Measurements from ENCODE around the gene CORO7.

Gene CORO7

GRCh38 chr16:4378161-4378666 is 38.2 kb downstream of the CORO7 start:
- no peak for TF ChIP-seq ZNF274 (IDR thresholded peaks at IDR 0.05; ENCODE audit: low read depth, low read length)

DNA sequence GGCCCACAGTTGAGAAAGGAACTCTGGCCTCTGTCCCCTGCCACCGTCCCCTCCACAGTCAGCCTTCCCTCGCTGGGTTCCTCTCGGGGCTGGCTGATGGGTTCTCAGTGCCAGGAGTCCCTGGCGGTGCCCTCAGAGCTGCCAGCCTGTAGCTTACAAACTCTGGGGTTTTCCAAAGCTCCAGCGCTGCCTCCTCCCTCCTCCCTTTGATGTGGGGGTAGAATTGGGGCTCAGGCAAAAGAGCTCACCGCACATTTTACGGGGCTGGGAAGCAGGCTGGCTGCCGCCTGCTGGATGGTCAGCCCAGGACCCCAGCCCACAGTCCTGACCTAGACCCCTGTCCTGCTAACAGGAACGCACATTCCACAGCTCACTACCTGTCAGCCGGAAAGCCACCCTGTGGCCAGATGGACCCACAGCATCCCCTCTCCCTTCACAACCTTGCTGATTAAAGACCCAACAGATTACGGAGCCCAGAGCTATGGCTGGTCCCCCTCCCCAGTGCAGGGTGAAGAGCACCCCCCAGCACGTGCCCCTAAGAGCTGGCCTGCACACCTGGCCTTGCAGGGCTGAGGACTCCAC is 38.7 kb downstream of the CORO7 start:
- TF ChIP-seq ZNF274 (IDR thresholded peaks at IDR 0.05; ENCODE audit: low read depth, low read length): no peak
- H3K4me3 ChIP-seq (ENCODE audit: low read length): no peak overlapping the region

More at GRCh38 chr16:4378161-4378666, 38.2 kb downstream of the CORO7 start:
- H3K4me3 ChIP-seq (ENCODE audit: low read length): no peak overlapping the region

DNA sequence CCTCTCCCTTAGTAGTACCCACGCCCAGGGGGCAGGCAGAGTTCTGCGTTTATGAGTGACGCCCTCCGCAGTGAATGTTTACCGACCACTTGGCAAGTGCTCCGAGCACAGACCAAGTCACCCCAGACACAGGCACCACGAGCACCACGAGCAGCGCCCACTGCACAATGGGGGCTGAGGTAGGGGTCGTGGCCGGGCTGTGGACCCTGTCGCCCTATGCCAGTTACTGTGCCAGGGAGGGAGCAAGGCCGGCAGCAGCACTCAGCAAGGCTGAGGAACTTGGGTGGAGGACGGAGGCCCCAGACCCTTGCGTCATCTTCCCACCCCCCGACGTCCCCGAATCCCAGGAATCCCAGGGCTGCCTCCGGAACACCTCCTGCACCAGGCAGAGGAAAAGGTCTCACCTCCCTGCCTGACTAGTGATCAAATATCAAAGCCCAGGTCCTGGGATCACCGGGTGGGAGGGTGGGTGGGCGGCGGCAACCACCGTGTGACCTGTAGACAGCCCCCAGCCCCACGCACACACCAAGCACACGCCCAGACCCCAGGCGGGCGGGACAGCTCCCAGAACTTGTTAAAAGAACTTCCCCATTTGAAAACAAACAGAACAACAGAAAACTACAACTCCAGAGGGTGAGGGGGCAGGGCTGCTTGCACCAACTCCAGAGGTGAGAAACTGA is 39.4 kb downstream of the CORO7 start:
- H3K4me3 ChIP-seq (ENCODE audit: low read length): no peak overlapping the region
- no peak for TF ChIP-seq ZNF274 (IDR thresholded peaks at IDR 0.05; ENCODE audit: low read depth, low read length)

- H3K4me3 ChIP-seq (ENCODE audit: low read length): no peak overlapping the region
- TF ChIP-seq ZNF274 (IDR thresholded peaks at IDR 0.05; ENCODE audit: low read depth, low read length): no peak
These were observed 40.1 kb downstream of the CORO7 start for GRCh38 chr16:4376126-4376892.

DNA sequence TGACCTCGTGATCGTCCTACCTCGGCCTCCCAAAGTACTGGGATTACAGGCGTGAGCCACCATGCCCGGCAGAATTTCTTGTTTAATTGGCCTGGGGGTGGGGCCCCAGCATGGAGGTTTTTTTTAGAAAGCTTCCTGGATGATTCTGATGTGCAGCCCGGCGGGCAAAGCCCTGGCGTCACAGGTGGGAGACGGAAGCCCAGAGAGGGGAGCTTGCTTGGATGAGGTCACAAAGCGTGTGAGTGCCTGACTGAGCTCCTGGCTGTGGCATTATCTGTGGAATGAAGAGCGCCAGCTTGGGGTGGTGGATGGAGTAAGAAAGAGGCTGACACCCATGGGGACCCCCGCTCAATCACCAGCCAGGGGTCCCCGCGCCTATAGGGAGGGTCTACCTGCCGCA is 40.7 kb downstream of the CORO7 start:
- H3K4me3 ChIP-seq (ENCODE audit: low read length): no peak overlapping the region
- TF ChIP-seq ZNF274 (IDR thresholded peaks at IDR 0.05; ENCODE audit: low read depth, low read length): no peak

GRCh38 chr16:4373909-4374742 is 42.3 kb downstream of the CORO7 start:
- no peak overlapping the region for H3K4me3 ChIP-seq (ENCODE audit: low read length)
- no peak for TF ChIP-seq ZNF274 (IDR thresholded peaks at IDR 0.05; ENCODE audit: low read depth, low read length)

- TF ChIP-seq ZNF274 (IDR thresholded peaks at IDR 0.05; ENCODE audit: low read depth, low read length): no peak
- H3K4me3 ChIP-seq (ENCODE audit: low read length): no peak overlapping the region
These were observed 43.0 kb downstream of the CORO7 start for GRCh38 chr16:4373356-4373908.

- no peak overlapping the region for H3K4me3 ChIP-seq (ENCODE audit: low read length)
These were observed 43.6 kb downstream of the CORO7 start for GRCh38 chr16:4372578-4373355.

GRCh38 chr16:4372001-4372577 is 44.3 kb downstream of the CORO7 start:
- H3K4me3 ChIP-seq (ENCODE audit: low read length): peak overlapping the region; percentile 12; the same call in 1 of the 2 replicates
- TF ChIP-seq ZNF274 (IDR thresholded peaks at IDR 0.05; ENCODE audit: low read depth, low read length): no peak

More at GRCh38 chr16:4372578-4373355, 43.6 kb downstream of the CORO7 start:
- no peak for TF ChIP-seq ZNF274 (IDR thresholded peaks at IDR 0.05; ENCODE audit: low read depth, low read length)

- TF ChIP-seq ZNF274 (IDR thresholded peaks at IDR 0.05; ENCODE audit: low read depth, low read length): no peak
- peak within 1 kb of the TSS; percentile 12; the same call in 1 of the 2 replicates for H3K4me3 ChIP-seq (ENCODE audit: low read length)
These were observed 44.9 kb downstream of the CORO7 start, which contains the start of gene VASN for GRCh38 chr16:4371357-4372000. Gene VASN, plus strand, starts transcription at chr16:4371848. Its CDS starts 9,030 bp downstream, at chr16:4380878.

DNA sequence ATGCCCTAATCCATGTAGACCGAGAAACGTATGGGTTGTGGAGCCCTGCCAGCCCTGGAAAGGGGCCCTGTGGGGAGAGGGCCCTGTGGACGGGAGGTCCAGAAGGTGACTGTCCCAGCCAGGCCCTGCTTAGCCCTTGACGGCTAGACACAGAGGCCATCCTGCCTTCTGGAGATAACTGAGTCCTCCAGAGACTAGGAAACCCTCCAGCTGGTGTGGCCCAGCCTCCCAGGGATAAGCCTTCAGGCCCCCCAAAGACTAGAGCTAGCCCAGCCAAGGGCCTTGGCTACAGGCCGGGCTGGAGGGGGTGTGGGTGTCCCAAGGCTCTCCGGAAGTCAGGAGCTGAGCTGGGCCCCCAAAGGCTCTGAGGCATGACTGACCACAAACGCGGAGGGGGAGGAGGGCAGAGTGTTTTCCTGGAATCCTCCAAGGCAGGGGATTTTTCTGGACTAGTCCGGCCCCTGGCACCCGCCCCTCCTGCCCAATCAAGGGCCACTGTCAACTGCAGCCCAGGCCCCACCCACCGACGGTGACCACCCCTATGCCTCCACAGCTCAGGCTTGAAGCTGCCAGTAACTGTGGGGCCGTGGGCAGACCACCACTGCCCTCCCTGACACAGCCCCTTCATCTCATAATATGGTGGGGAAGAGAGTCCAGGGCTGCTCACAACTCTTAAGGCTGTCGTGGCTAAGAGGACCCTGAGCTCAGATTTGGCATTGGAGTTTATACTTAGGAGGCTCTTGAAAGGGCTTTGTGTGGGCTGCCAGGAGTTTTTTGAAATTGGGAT is 45.6 kb downstream of the CORO7 start:
- H3K4me3 ChIP-seq (ENCODE audit: low read length): no peak overlapping the region
- no peak for TF ChIP-seq ZNF274 (IDR thresholded peaks at IDR 0.05; ENCODE audit: low read depth, low read length)
